Activated CD4-positive, alpha-beta memory T cell treated with anti-CD3 and anti-CD28 coated beads, Interleukin-2, amount 10 ng/mL, durations not matched to agents 7 days and 5 days (primary cell): ENCODE measurements around the gene ZNF750. TPM values are rescaled to one million over a fixed set of nuclear protein-coding genes. Genes with fewer than 3 reads are reported as not detected.

Experiments
- CTCF ChIA-PET: fragments of 350-600 bp; sonication (Branson Sonifier 250); formaldehyde crosslinking; loops from one replicate; lab custom pipeline; 2021; ENCODE audit warnings: antibody characterized with exemption, inconsistent platforms; lab: Charles Lee
- POLR2A ChIA-PET: fragments of 350-600 bp; sonication (Branson Sonifier 250); formaldehyde crosslinking; loops from one replicate; lab custom pipeline; 2021; ENCODE audit warnings: antibody characterized with exemption; lab: Charles Lee
- DNase-seq: peaks from one replicate; pipeline ENCODE4 v3.0.0-alpha.2; 2020
- H3K27ac Mint-ChIP-seq: one replicate; pipeline ENCODE4 v1.8.0; 2021; ENCODE audit warnings: mild to moderate bottlenecking, mixed read lengths
- H3K27me3 Mint-ChIP-seq: one replicate; pipeline ENCODE4 v1.8.0; 2021; ENCODE audit warnings: mixed read lengths
- H3K36me3 Mint-ChIP-seq: one replicate; pipeline ENCODE4 v1.8.0; 2021; ENCODE audit warnings: low read depth, mixed read lengths
- H3K4me1 Mint-ChIP-seq: one replicate; pipeline ENCODE4 v1.8.0; 2021; ENCODE audit warnings: mixed read lengths
- H3K4me3 Mint-ChIP-seq: one replicate; pipeline ENCODE4 v1.8.0; 2021; ENCODE audit warnings: mild to moderate bottlenecking, mixed read lengths
- H3K9me3 Mint-ChIP-seq: one replicate; pipeline ENCODE4 v1.8.0; 2021; ENCODE audit warnings: mixed read lengths
- total RNA-seq, 2 experiments: library from RNA; stranded (reverse); gene quantifications; one replicate each; pipeline ENCODE4 v1.2.3, GENCODE V29; 2021

ZNF750 gene
- total RNA-seq, 2 experiments from 2014 or later = not detected

GRCh38 chr17:82823004-82823403 is 16.8 kb downstream of the ZNF750 start:
- DNase-seq = no peak
- POLR2A ChIA-PET = no interaction called here
- Mint-ChIP-seq H3K4me1 (no peaks in the 10 kb centered on the region), H3K27ac (no peak overlapping the region), H3K27me3 (no peaks in the 10 kb centered on the region), H3K9me3 (peaks cover 11% of the 10 kb centered on the region), H3K36me3 (peaks cover 48% of the 10 kb centered on the region), H3K4me3 (no peak overlapping the region)
- CTCF ChIA-PET = no interaction called here

- Mint-ChIP-seq H3K36me3 (peaks cover 46% of the 10 kb centered on the region), H3K9me3 (peaks cover 7% of the 10 kb centered on the region), H3K27me3 (no peaks in the 10 kb centered on the region), H3K4me1 (no peaks in the 10 kb centered on the region), H3K27ac (no peak overlapping the region), H3K4me3 (no peak overlapping the region)
- ChIA-PET CTCF (no interaction called here), POLR2A (no interaction called here)
- DNase-seq = no peak
Measured at GRCh38 chr17:82822281-82822680, 17.5 kb downstream of the ZNF750 start.

- no peak for DNase-seq
- POLR2A ChIA-PET = no interaction called here
- H3K36me3 Mint-ChIP-seq = peaks cover 44% of the 10 kb centered on the region
- no peaks in the 10 kb centered on the region for H3K4me1 Mint-ChIP-seq
- H3K27me3 Mint-ChIP-seq = no peaks in the 10 kb centered on the region
- no peak overlapping the region for H3K4me3 Mint-ChIP-seq
- H3K9me3 Mint-ChIP-seq = peaks cover 7% of the 10 kb centered on the region
- CTCF ChIA-PET = no interaction called here
- H3K27ac Mint-ChIP-seq = no peak overlapping the region
Measured at GRCh38 chr17:82821554-82821953, 18.3 kb downstream of the ZNF750 start.

GRCh38 chr17:82820278-82821251 is 19.3 kb downstream of the ZNF750 start:
- POLR2A ChIA-PET = interaction anchor here (3.1 kb wide), 1 partner anchor 9 kb away, joined by 7 read pairs; no protein-coding TSS in a partner anchor
- H3K27ac Mint-ChIP-seq = no peak overlapping the region

GRCh38 chr17:82817947-82818346 is 21.9 kb downstream of the ZNF750 start:
- ChIA-PET POLR2A (interaction anchor here (3.1 kb wide), 1 partner anchor 12 kb away, joined by 7 read pairs; no protein-coding TSS in a partner anchor), CTCF (no interaction called here)
- H3K9me3 Mint-ChIP-seq = peaks cover 7% of the 10 kb centered on the region
- H3K27me3 Mint-ChIP-seq = no peaks in the 10 kb centered on the region
- H3K27ac Mint-ChIP-seq = no peak overlapping the region
- H3K36me3 Mint-ChIP-seq = peaks cover 58% of the 10 kb centered on the region
- H3K4me3 Mint-ChIP-seq = no peak overlapping the region
- no peak for DNase-seq
- H3K4me1 Mint-ChIP-seq = peaks cover 18% of the 10 kb centered on the region

More at GRCh38 chr17:82820278-82821251, 19.3 kb downstream of the ZNF750 start:
- DNase-seq = no peak
- peaks cover 7% of the 10 kb centered on the region for H3K9me3 Mint-ChIP-seq
- H3K36me3 Mint-ChIP-seq = peaks cover 51% of the 10 kb centered on the region
- H3K4me1 Mint-ChIP-seq = peaks cover 9% of the 10 kb centered on the region
- no peaks in the 10 kb centered on the region for H3K27me3 Mint-ChIP-seq
- CTCF ChIA-PET = no interaction called here
- no peak overlapping the region for H3K4me3 Mint-ChIP-seq

GRCh38 chr17:82816358-82816757 is 23.5 kb downstream of the ZNF750 start:
- ChIA-PET POLR2A (no interaction called here), CTCF (no interaction called here)
- peaks cover 51% of the 10 kb centered on the region for H3K36me3 Mint-ChIP-seq
- H3K4me1 Mint-ChIP-seq = peaks cover 18% of the 10 kb centered on the region
- no peak for DNase-seq
- no peak overlapping the region for H3K4me3 Mint-ChIP-seq
- no peak overlapping the region for H3K27ac Mint-ChIP-seq
- H3K27me3 Mint-ChIP-seq = no peaks in the 10 kb centered on the region
- peaks cover 7% of the 10 kb centered on the region for H3K9me3 Mint-ChIP-seq

- Mint-ChIP-seq H3K4me3 (no peak overlapping the region), H3K36me3 (peaks cover 46% of the 10 kb centered on the region), H3K27ac (no peak overlapping the region), H3K4me1 (peaks cover 18% of the 10 kb centered on the region), H3K27me3 (no peaks in the 10 kb centered on the region), H3K9me3 (peaks cover 7% of the 10 kb centered on the region)
- ChIA-PET POLR2A (no interaction called here), CTCF (no interaction called here)
- DNase-seq = no peak
Measured at GRCh38 chr17:82815790-82816305, 24.0 kb downstream of the ZNF750 start.

GRCh38 chr17:82815354-82815753 is 24.5 kb downstream of the ZNF750 start:
- POLR2A ChIA-PET = no interaction called here
- CTCF ChIA-PET = no interaction called here
- no peak for DNase-seq

GRCh38 chr17:82814834-82815233 is 25.0 kb downstream of the ZNF750 start:
- Mint-ChIP-seq H3K4me3 (no peak overlapping the region), H3K9me3 (no peaks in the 10 kb centered on the region), H3K27me3 (no peaks in the 10 kb centered on the region), H3K27ac (no peak overlapping the region), H3K4me1 (peaks cover 18% of the 10 kb centered on the region), H3K36me3 (peaks cover 38% of the 10 kb centered on the region)
- CTCF ChIA-PET = no interaction called here
- POLR2A ChIA-PET = no interaction called here
- DNase-seq = no peak

More at GRCh38 chr17:82815354-82815753, 24.5 kb downstream of the ZNF750 start:
- Mint-ChIP-seq H3K27me3 (no peaks in the 10 kb centered on the region), H3K4me3 (no peak overlapping the region), H3K27ac (no peak overlapping the region), H3K9me3 (peaks cover 4% of the 10 kb centered on the region), H3K36me3 (peaks cover 41% of the 10 kb centered on the region), H3K4me1 (peaks cover 18% of the 10 kb centered on the region)

GRCh38 chr17:82813299-82814051 is 26.3 kb downstream of the ZNF750 start:
- DNase-seq = no peak
- ChIA-PET POLR2A (no interaction called here), CTCF (no interaction called here)
- Mint-ChIP-seq H3K27ac (no peak overlapping the region), H3K9me3 (no peaks in the 10 kb centered on the region), H3K36me3 (peaks cover 25% of the 10 kb centered on the region), H3K4me1 (peaks cover 18% of the 10 kb centered on the region), H3K27me3 (no peaks in the 10 kb centered on the region), H3K4me3 (no peak overlapping the region)

- H3K4me1 Mint-ChIP-seq = peaks cover 18% of the 10 kb centered on the region
- POLR2A ChIA-PET = no interaction called here
- peaks cover 16% of the 10 kb centered on the region for H3K36me3 Mint-ChIP-seq
- CTCF ChIA-PET = no interaction called here
- H3K9me3 Mint-ChIP-seq = no peaks in the 10 kb centered on the region
- H3K27me3 Mint-ChIP-seq = no peaks in the 10 kb centered on the region
- no peak overlapping the region for H3K27ac Mint-ChIP-seq
- no peak overlapping the region for H3K4me3 Mint-ChIP-seq
- no peak for DNase-seq
Measured at GRCh38 chr17:82812601-82813000, 27.2 kb downstream of the ZNF750 start.

- Mint-ChIP-seq H3K27me3 (no peaks in the 10 kb centered on the region), H3K4me1 (peaks cover 18% of the 10 kb centered on the region), H3K27ac (no peak overlapping the region), H3K9me3 (no peaks in the 10 kb centered on the region), H3K36me3 (peaks cover 15% of the 10 kb centered on the region), H3K4me3 (no peak overlapping the region)
- CTCF ChIA-PET = no interaction called here
- DNase-seq = no peak
- POLR2A ChIA-PET = no interaction called here
Measured at GRCh38 chr17:82812058-82812457, 27.8 kb downstream of the ZNF750 start.
